NCI-H1092 (cell line): Measurements from ENCODE around the gene GMIP.
"Not testable (repeated sequence)": the region's sequence is repeated elsewhere in the genome, so short reads cannot be mapped to it uniquely, and the experiment has no call there.

ENCODE experiments used
- DNase-seq: peaks from one replicate; lab custom pipeline; 2025; lab: John Stamatoyannopoulos, UW

The GMIP gene

GRCh38 chr19:19606021-19606420 is 37.4 kb downstream of the GMIP start:
- no peak for DNase-seq

DNA sequence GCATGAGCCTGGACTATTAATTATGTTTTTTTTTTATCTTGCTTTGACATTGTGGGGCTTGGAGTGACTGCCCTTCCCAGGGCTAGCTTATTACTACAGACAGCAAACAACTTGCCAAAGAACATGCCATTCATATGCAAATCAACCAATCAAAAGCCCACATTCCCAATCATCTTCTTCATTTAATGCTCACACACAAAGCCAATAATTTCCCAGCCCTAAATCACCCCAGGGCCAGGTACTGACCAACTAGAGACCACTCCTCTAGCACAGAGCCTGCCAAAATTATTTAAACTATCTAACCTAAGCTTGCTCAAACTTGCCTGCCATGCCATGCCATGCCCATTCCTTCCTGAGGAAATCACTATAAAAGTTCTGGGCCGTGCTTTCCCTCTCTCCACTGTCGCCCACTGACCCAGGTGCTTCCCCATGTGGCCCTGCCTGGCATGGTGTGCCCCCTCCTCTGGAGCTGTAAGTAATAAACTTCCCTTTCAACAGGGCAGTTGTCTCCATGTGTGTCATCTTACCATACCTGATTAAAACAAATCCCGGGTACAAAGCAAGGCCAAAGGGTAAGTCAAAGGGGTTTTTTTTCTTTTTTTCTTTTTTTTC is 40.6 kb downstream of the GMIP start:
- no peak for DNase-seq

DNA sequence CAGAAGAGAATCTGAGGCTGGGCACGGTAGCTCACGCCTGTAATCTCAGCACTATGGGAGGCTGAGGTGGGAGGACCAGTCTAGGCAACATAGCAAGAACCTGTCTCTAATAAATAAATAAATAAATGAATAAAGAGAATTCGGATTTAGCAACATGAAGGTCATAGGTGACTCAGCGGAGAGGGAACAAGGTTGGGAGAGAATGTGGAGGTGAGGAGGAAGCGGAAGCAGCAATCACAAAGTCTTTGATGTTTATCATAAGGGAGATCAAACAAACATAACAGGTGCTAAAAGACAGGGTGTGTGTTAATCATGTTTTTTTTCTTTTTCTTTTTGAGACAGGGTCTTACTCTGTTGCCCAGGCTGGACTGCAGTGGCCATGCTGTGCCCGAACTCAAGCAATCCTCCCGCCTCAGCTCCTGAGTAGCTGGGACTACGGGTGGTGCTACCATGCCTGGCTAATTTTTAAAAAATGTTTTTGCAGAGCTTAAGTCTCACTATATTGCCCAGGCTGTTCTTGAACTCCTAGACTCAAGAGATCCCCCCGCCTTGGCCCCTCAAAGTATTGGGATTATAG is 41.2 kb downstream of the GMIP start:
- DNase-seq, result no peak

DNA sequence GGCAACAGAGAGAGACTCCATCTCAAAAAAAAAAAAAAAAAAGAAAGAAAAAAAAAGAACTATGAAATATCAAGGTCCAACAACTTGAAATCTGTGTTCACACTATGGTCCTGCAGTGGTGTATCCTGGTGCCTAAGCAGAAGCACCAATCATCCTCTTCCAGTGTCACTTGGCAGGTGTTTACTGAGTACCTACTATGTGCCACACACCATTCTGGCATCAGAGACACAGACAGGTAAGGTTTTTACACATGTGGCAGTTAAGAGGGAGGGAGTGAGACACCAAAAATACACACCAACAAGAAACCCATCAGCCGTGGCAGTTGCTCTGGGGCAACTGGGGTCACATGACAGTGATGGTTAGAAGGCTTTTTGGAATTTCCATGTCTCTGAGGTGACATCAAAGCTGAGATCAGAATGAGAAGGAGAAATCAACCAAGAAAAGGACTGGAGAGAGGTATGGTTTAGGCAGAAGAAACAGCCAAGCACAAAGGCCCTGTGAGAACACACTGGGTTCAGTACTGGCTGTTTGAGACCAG is 42.6 kb downstream of the GMIP start:
- DNase-seq, result no peak

GRCh38 chr19:19598728-19599451 is 44.6 kb downstream of the GMIP start:
- not testable (repeated sequence) for DNase-seq

GRCh38 chr19:19597809-19598306 is 45.6 kb downstream of the GMIP start:
- DNase-seq, result no peak

DNA sequence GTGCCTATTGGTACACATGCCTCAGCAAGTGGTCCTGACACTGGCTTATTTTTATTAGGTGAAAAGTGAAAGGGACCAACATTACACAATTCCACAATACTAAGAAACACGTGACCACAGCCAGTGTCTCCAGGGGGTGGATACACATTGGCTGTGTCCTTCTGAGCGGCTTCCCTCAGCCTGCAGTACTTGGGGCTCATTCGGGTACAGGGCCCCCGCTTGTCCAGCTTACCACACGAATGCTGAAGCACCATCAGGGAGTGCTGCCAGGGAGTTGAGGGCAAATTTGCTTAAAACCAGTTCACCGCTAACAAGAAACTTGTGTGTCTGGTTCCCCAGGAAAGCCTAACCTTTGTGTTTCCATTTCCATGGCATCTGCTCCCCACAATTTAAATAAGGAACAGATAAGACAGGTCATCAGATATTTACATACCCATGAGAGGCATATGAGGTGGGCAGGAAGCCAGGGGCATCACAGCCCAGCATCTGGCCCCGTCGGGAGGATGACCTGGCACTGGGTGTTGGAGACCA is 48.2 kb downstream of the GMIP start:
- no peak for DNase-seq

DNA sequence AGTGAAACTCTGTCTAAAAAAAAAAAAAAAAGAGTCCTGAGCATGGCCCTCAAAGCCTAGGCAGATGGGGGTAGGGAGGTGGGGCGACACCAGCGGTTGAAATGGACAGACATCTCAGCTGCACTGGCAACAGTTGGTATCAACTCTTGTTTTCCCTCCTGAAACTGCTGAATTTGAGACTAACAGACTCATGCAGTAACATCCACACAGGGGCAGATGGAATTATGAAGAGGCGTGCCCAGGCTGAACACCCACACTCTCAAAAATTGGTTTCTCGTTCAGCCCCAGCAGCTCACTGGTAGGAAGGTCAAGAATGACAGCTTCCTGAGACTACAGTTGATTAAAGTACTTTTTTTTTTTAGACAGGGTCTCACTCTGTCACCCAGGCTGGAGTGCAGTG is 49.1 kb downstream of the GMIP start:
- DNase-seq, result no peak

- no peak for DNase-seq
These were observed 50.8 kb downstream of the GMIP start for GRCh38 chr19:19592690-19593089.

GRCh38 chr19:19591133-19591825 is 52.2 kb downstream of the GMIP start:
- no peak for DNase-seq

GRCh38 chr19:19588546-19588945 is 54.9 kb downstream of the GMIP start:
- no peak for DNase-seq

GRCh38 chr19:19587771-19588170 is 55.7 kb downstream of the GMIP start:
- no peak for DNase-seq

- no peak for DNase-seq
These were observed 59.1 kb downstream of the GMIP start for GRCh38 chr19:19584356-19584755.

GRCh38 chr19:19582471-19582870 is 61.0 kb downstream of the GMIP start:
- DNase-seq, result no peak

DNA sequence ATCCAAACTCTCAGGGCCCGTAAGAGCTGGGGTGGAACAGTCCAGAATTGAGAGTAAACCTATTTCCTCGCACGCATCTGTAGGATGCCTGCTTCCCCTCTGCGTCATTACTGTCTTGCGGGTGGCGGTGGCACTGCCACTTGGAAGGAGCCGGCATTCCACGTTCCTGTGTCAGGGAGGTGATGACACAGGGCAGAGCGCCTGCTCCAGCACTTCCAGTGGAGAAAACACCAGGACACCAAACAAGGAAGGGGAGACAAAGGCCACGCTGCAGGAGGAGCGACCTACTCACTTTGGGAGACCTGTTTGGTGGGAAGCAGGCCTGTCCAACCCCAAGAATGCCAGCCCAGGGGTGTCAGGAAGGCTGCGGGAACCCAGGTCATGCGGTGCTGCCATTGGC is 62.1 kb downstream of the GMIP start:
- DNase-seq, result no peak

DNA sequence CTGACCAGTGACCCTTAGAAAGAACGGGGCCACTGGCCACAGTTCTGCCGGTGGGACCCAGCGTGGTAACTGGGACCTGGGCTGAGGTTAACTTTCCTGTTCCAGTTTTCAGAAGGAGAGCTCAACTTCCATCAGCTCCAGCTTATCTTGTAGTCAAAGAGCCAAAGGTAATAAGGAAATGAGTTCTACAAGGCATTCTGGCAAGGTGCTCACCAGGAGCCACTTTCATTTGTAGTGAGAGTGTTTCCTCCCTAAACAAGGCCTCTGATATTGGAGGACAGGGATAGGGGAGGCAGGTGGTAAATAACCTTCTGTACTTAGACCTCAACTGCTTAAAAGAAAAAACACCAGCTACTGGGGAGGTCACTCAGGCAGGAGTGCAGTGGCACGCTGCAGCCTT is 63.0 kb downstream of the GMIP start:
- no peak for DNase-seq

DNA sequence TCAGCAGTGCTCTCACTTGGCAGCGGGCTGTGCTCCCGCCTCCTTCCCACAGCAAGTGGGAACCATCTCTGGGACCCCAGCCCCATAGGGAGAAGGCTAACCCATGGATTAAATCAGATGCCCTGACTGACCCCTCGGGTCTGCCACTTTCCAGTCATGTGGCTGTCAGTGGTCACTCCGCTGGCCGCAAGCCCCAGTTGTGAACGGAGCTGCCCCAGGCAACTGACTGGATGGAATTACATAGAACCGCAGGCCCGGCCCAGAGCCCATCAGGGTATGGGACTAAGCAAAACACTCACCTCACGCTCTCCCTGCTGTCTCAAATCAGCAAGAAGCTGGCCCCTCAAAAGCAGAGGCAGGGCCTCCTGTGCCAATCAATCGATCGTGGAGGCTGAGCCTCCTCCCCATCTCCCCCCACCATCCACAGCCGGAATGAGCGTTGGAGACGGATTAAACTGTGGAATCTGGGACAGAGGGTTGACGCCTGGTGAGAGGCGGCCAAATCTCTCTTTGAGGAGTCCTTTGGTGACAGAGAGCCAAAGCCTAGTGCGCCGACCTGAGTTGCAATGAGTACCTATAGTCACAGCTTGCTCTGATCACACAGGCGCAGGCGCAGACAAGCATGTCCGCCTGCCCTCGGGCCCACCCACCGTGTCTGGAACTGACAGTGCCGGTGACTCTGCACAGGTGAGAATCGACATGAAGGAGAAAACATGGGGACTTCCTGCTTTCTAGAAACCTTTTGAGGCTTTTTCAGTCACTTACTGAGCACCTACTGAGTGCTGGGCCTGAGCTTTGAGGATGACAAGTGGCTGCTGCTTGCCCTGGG is 63.7 kb downstream of the GMIP start:
- no peak for DNase-seq
